ENCODE results near the gene COA7. TPM values are rescaled to one million over a fixed set of nuclear protein-coding genes. Genes with fewer than 3 reads are reported as not detected.

COA7 gene
- total RNA-seq, 1 donor from 2014 or later, result 7.6 TPM

DNA sequence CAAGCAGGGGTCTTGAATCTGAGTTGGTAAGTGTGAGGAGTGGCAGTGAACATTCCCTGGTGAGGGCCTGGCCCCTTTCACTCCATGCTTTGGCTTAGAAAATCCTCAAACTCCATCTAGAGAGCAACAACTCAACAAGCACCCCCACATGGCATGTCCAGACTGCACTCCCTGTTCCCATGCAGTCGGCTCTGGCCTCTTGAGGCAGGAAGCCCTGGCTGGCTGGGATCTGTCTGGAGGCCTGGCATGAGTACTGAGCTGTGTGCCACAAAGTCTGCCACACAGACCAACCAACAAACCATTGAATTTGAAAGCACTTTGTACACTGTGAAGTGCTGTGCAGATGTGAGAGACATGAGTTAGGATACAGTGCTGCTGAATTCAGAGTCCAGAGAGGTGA lies 25.2 kb downstream of the COA7 start:
- no peak overlapping the region for H3K4me3 ChIP-seq
- no peaks in the 10 kb centered on the region for H3K36me3 ChIP-seq
- H3K27ac ChIP-seq, result no peak overlapping the region
- H3K27me3 ChIP-seq, result no peaks in the 10 kb centered on the region
- DNase-seq (ENCODE audit: low spot score in 2 of 2), result no peak
- intact Hi-C loops (cut with DNase I), result no loop called here
- H3K4me1 ChIP-seq, result no peaks in the 10 kb centered on the region
- TF ChIP-seq, protein P1, sequence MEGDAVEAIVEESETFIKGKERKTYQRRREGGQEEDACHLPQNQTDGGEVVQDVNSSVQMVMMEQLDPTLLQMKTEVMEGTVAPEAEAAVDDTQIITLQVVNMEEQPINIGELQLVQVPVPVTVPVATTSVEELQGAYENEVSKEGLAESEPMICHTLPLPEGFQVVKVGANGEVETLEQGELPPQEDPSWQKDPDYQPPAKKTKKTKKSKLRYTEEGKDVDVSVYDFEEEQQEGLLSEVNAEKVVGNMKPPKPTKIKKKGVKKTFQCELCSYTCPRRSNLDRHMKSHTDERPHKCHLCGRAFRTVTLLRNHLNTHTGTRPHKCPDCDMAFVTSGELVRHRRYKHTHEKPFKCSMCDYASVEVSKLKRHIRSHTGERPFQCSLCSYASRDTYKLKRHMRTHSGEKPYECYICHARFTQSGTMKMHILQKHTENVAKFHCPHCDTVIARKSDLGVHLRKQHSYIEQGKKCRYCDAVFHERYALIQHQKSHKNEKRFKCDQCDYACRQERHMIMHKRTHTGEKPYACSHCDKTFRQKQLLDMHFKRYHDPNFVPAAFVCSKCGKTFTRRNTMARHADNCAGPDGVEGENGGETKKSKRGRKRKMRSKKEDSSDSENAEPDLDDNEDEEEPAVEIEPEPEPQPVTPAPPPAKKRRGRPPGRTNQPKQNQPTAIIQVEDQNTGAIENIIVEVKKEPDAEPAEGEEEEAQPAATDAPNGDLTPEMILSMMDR (IDR thresholded peaks at IDR 0.05), result no peak
- no peaks in the 10 kb centered on the region for H3K9me3 ChIP-seq

DNA sequence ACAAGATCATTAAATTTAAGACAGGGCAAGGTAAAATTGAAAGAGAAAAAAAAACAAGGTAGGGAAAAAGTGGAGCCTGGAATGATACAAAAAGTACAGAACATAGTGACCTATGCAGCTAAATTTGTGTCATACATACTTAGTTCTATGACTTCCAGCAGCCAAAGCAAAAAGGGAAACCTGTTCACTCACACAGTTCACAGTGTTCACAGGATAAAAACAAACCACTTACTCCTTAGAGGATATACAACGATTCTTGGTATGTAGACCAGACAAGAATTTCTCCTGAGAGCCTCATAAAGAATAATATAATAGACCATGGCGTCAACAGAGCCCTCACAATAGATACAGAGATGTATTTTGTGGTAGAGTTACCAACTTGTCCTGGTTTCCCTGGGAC lies 27.5 kb downstream of the COA7 start:
- intact Hi-C loops (cut with DNase I), result no loop called here
- no peak for DNase-seq (ENCODE audit: low spot score in 2 of 2)
- Histone ChIP-seq H3K27ac (no peak overlapping the region), H3K27me3 (no peaks in the 10 kb centered on the region), H3K9me3 (no peaks in the 10 kb centered on the region), H3K4me3 (no peak overlapping the region), H3K36me3 (no peaks in the 10 kb centered on the region), H3K4me1 (no peaks in the 10 kb centered on the region)
- TF ChIP-seq, protein P1 (IDR thresholded peaks at IDR 0.05), result no peak

DNA sequence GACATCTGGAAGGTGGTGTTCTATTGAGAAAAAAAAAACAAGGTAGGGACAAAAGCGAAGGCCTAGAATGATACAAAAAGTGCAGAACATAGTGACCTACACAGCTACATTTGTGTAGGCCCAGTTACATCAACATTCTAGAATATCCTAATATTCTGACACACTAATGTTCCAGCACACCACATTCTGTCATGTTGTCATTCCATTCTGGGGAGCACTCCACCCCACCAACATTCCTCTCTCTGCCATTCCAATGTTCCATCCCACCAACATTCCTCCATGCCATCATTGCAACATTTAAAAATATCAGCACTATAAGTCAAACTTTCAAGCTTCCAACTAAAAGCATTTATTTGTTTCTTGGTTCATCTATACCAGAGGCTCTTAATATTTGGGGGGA lies 28.5 kb downstream of the COA7 start:
- H3K4me3 ChIP-seq, result no peak overlapping the region
- H3K27me3 ChIP-seq, result no peaks in the 10 kb centered on the region
- H3K9me3 ChIP-seq, result no peaks in the 10 kb centered on the region
- TF ChIP-seq, protein P1 (IDR thresholded peaks at IDR 0.05), result no peak
- H3K27ac ChIP-seq, result no peak overlapping the region
- H3K36me3 ChIP-seq, result no peaks in the 10 kb centered on the region
- no peaks in the 10 kb centered on the region for H3K4me1 ChIP-seq
- intact Hi-C loops (cut with DNase I), result no loop called here
- DNase-seq (ENCODE audit: low spot score in 2 of 2), result no peak

DNA sequence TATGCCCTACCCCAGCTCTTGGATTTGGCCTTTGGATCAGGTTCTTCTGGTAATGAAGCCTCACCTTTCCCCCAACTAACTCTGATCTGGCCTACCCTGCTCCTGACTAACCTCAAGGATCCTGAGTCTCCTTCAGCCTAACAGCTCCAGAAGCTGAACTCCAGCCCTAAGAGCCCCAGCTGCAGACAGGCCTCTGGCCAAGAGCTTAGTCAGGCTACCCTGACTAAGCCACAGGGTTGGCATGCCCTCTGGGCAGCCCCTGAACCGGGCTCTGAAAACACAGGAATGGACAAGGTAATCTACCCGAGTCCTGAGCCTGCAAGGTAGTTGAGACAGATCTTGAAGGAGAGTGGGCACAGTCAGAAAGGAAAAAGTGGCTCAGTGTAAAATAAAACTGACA lies 29.4 kb downstream of the COA7 start:
- DNase-seq (ENCODE audit: low spot score in 2 of 2), result no peak
- Histone ChIP-seq H3K4me3 (no peak overlapping the region), H3K36me3 (no peaks in the 10 kb centered on the region), H3K27me3 (no peaks in the 10 kb centered on the region), H3K4me1 (no peaks in the 10 kb centered on the region), H3K27ac (no peak overlapping the region), H3K9me3 (no peaks in the 10 kb centered on the region)
- TF ChIP-seq, protein P1 (IDR thresholded peaks at IDR 0.05), result no peak
- intact Hi-C loops (cut with DNase I), result no loop called here

DNA sequence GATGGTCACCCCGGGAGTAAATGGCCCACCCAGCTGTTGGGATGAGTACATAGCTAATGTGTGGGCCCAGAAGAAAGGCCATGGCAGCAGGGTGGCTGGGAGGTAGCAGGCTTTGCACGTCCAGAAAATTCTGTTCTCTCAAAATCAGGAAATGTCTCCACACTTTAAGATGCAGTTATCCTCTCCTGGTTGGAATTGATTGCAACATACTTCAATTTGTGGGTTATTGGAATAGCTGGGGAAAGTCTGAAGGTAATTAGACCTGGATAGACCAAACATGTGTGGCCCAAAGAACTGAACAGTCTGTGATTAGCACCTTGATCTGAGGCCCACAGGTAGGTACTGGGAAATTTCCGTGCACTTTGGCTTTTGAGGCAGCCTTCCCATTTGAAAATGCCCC lies 30.2 kb downstream of the COA7 start:
- intact Hi-C loops (cut with DNase I), result no loop called here
- H3K9me3 ChIP-seq, result no peaks in the 10 kb centered on the region
- H3K4me3 ChIP-seq, result no peak overlapping the region
- no peaks in the 10 kb centered on the region for H3K36me3 ChIP-seq
- H3K4me1 ChIP-seq, result no peaks in the 10 kb centered on the region
- TF ChIP-seq, protein P1 (IDR thresholded peaks at IDR 0.05), result no peak
- H3K27me3 ChIP-seq, result no peaks in the 10 kb centered on the region
- no peak overlapping the region for H3K27ac ChIP-seq
- no peak for DNase-seq (ENCODE audit: low spot score in 2 of 2)

DNA sequence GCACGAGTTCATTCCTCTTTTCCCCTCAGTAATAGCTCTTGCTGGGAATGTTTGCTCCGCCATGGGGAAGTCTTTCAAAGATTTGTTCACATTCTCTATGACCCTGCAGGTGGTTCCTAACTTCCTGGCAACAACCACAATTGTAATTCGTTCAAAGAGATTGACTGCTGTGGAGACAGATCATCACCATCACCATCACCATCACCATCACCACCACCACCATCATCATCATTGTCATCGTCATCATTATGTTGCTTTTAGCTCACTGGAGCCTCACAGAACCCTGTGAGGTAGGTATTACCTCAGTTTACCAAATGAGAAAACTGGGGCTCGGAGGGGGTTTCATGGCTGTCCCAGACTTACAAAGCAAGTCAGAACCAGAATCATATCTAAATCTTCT lies 30.9 kb downstream of the COA7 start:
- no peak overlapping the region for H3K4me3 ChIP-seq
- no peaks in the 10 kb centered on the region for H3K4me1 ChIP-seq
- TF ChIP-seq, protein P1 (IDR thresholded peaks at IDR 0.05), result no peak
- intact Hi-C loops (cut with DNase I), result no loop called here
- H3K27me3 ChIP-seq, result no peaks in the 10 kb centered on the region
- H3K27ac ChIP-seq, result no peak overlapping the region
- H3K9me3 ChIP-seq, result no peaks in the 10 kb centered on the region
- DNase-seq (ENCODE audit: low spot score in 2 of 2), result no peak
- no peaks in the 10 kb centered on the region for H3K36me3 ChIP-seq

All from ascending aorta (tissue), 2 donors.